KBM-7 (cell line): Measurements from ENCODE around the gene MAML3.

Experiments used
- DNase-seq: peaks from one replicate; pipeline ENCODE4 v3.0.0-alpha.2; 2015
- in situ Hi-C: fragments of 300-500 bp; cut with MboI; formaldehyde crosslinking; loops from 2 replicates; pipeline ENCODE4 v1.14.3; 2020; ENCODE audit warnings: low sequenced_read_pairs, low pct_unique_long_range_greater_than_20kb, mixed read lengths

Gene MAML3

DNA sequence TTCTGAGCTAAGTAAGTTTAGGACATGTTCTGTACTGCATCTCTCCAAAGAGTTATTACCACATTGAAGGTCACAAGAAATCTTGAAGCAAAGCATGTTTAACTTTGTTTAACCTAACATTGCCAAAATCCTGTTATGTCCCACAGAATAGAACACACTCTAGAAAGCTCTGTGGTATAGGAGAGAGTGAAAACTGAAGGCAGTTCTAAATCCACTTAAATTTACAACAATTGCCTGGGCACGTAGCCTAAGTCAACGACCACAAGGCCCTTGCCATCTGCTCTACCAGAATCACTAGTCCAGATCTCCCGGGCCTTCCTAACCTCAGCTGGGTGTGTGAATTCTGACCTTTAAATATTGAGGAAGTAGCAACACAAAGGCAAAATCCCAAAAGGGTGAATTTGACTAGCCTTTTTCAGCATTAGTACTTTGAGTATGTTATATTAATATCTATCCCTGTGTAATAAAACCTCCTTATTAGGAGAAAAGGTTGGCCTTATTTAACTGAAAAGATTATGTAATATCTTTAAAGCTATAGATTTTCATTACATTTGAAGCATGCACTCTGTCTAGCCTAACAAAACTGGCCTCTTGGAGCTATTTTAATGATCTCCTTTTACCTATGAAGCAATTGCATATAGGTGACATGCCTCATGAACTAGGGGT, 4.5 kb upstream of the MAML3 start:
- in situ Hi-C loops, result no loop called here
- DNase-seq, result peak; percentile 74

DNA sequence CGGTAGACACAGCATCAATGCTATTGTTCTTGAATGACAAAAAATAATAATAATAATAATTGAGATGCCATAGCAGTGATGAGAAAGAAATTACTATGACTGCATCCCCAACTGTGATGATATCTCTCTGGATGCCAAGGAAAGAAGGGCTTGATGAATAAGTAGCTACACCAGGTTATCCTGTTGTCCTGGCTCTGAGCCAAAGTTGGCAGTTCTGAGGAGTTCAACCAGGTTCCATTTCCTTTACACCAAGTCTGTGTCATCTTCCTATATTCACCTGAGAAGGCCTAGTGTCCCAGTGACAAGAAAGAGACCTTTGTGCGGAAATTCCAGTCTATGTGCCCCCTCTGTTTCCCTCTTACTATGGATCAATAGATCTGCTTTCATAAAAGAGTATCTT, 3.4 kb upstream of the MAML3 start:
- in situ Hi-C loops, result no loop called here
- no peak for DNase-seq

DNA sequence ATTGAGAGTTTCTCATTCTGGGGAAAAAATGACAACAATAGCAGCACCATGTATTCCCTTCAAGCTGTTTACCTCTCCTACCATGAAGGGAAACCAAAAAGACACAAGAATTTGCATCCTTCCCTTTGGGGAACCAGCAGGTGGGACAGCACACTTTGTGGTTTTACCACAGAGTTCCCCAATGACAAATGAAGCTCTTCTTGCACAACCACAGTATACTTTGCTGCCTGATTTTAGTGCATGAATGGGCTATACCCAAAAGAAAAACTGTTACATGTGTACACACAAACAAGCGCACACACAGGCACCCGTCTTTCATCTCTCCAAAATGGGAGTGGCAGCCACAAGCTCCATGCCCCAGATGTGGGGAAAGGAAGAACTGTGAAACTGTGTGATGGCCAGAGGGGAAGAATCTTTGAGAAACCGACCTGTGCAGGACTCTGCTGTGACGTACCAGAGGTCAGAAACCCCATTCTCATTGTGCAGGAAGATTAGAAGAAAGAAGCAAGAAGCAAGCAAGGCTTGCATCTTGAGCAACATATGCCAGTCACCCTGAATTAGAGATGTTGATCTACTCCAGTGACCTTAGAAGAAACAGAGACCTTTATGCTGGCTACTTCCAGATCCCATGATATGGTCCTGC, 2.7 kb upstream of the MAML3 start:
- in situ Hi-C loops, result no loop called here
- peak; percentile 69 for DNase-seq

DNA sequence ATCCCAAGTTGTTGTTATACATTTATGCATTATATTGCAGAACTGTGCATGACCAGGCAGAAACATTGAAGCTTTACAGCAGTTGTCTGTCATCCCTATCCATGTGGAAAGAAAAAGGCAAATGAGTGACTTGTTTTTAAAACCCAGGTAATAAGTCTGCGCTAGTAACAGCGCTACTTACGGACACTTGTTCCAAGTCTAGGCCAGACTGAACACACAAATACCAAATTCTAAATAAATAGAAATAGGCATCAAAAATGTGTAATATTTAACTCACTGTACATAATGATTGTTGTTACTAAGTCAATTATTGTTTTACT, 548 bp upstream of the MAML3 start:
- in situ Hi-C loops, result no loop called here

DNA sequence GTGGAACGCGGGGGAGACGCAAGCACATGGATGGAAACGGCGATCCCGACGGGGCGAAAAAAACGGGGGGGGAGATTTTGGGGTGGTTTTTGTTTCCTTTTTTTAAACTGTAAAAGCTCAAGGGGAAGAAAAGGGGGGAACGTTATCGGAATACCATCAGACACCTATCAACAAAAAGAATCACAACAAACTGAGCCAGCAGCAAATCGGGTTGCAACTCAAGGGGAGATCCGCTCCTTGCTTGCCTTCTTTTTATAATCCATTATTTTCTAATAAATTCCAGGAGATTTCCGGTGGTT, 616 bp downstream of the MAML3 start:
- DNase-seq, result no peak
- in situ Hi-C loops, result no loop called here

More for the DNA sequence above, 548 bp upstream of the MAML3 start:
- no peak for DNase-seq

DNA sequence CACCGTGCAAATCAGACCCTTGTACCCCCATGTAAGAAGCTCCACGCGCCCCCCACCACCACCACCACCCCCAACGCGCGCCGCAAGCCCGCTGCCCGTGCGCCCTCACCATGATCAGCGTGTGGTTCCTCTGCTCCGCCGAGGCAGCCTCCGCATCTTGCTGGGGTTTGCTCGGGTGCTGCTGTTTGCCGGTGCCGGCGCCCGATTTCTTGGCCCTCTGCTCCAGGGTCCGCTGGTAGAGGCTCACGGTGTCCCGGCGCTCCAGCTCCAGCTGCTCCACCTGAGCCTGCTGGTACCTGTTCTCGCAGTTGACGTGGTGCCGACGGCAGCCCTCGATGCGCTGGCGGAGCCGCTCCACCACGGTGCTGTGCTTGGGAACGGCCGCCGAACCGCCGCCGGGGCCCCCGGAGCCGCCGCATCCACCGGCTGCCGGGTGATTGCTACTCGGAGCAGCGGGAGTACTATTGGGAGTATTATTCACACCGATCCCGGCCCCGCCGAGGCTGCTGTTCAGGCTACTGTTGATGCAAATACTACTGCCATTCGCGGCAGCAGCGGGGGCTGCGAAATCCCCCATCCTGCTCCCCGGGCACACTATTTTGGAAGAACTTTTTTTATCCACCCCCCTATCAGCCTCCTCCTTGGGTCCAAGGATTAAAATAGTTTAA, 1.1 kb downstream of the MAML3 start:
- DNase-seq, result peak; percentile 54
- in situ Hi-C loops, result no loop called here

DNA sequence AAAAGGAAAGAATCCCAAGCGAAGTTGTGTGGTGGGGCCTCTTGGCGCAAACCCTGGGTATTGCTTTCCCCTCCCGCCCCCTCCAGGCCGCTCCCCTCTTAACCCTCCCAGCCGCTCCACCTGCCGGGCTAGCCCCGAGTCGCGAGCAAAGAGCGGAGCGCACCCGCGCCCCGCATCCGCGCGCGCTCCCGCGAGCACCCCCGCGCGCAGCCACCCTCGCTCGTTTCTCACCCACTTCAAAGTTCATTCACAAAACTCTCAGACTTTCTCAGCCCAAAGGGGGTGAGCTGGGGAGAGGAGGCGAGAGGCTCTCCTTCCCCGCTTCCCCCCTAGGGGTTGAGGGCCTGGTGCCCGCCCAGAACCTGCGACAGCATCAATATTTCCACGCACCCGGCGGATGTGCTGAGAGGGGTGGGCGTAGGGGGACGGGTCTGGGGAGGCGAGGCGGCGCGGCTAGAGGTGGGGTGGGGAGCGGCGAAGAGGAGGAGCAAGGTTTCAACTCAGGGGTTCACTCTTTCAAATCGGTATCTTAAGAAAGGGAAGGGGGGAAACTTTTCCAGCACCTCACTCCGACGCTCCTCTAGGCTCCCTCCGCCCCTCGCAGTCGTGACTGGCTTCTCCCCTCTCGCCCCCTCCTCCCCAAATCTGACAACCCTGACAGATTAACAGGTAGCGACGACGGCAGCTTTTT, 1.8 kb downstream of the MAML3 start:
- in situ Hi-C loops, result no loop called here
- no peak for DNase-seq

DNA sequence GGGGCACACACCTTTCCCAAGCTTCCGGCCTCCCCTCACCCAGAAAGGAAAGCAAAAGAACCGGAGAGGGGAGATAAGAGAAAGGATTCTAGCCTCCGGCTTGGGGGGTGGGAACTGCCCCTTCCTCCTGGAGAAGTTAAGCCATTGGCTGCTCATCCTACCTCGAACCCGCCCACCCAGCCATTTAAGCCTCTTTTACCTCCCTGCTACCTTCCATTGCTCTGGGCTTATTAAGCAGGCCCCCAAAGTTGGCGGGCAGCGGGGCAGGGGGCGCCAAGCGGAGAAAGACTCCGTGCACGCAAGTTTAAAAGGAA, 2.3 kb downstream of the MAML3 start:
- DNase-seq, result peak; percentile 96
- in situ Hi-C loops, result no loop called here

DNA sequence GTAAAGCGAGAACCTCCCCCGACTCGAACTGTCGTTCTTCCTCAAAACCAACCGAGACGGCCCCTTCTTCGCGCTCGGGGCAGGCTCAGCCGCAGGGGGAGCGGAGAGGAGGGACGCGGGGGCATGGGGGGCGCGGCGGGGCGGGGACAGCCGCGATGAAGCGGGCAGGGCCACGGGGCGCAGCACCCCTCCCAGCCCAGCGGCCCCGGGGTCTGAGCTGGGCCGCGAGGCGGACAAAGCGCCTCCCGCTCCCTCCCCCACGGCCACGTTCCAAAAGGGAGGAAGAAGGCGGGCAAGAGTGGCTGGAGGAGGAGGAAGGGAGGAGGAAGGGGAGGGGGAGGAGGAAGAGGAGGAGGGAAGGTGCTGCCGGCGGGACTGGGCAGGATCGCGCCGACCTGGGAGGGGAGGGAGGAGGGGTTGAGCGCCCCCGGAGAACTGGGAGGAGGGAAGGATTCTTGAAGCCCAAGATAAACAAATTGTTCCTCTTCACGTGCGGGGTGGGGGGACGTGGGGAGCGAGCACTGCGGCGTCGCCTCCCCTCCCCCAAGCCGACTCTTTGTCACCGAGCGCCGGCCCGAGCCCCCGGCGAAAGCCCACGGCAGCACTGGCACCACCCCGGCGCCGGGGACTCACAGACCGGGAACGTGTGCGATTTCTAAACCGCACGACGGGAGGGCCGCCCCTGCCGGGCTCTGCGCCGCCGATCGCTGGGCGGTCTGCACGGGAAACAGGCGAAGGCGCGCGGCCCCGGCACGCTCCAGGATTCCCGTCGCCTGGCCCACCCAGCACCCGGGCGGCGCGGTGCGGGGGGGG, 2.9 kb downstream of the MAML3 start:
- in situ Hi-C loops, result no loop called here
- peak; percentile 94 for DNase-seq

DNA sequence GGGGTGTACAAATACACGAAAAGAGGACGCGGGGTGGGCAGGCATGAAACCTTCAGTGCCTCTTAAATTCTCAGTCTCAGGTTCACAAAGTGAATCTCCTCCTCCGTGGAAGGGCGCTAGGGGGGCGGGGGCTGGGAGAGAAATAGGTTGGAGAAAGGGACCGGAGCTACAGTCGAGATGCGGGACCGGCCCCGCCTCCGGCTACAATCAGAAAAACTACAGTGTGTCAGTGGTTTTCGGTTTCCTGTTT, 3.4 kb downstream of the MAML3 start:
- peak; percentile 97 for DNase-seq
- in situ Hi-C loops, result no loop called here

DNA sequence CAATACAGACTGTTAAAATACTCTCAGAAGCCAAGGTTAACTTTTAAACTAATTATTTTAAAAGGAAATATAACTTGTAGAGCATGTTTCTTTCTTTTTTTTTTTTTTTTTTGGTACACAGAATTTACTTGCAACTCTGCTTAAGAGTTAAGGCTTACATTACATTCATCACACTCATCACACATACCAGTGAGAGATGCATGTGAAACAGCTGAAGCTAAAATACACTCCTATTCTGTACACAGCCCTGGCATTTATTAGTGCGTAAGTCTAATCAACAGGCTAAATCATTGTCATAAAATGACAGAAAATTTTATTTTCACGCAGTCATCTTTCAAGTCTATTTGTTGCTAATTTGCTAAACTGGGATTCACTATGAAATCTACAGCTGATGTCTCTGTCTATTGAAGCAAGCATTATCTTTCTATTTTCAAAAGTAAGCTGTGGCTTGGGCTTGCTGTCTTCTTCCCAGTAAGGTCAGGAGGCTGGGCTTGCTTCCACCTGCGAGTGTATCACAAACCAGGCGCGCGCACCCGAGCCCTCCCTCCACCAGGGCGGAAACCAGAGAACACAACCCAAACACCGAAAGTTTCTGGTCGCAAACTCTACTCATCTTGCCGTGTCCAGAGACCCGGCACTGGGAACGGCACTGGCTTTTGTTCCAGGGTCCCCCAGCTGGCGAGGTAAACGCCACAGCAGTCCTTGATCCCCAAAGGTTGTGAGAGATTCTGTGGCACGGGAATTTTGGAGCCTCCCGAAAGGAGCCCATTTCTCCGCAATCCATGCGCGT, 3.9 kb downstream of the MAML3 start:
- DNase-seq, result peak; percentile 76
- in situ Hi-C loops, result no loop called here

DNA sequence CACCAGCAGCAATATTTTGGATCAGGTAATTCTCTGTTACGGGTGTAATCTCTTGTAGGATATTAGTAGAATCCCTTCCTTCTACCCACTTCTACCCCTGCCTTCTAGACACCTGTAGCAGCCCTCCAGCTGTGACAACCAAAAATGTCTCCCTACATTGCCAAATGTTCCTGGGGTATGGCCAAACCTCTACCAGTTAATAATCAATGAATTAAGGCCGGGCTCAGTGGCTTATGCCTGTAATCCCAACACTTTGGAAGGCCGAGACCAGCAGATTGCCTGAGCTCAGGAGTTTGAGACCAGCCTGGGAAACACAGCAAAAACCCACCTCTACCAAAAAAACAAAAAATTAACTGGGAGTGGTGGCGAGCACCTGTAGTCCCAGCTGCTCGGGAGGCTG, 9.9 kb downstream of the MAML3 start:
- no peak for DNase-seq
- in situ Hi-C loops, result no loop called here

DNA sequence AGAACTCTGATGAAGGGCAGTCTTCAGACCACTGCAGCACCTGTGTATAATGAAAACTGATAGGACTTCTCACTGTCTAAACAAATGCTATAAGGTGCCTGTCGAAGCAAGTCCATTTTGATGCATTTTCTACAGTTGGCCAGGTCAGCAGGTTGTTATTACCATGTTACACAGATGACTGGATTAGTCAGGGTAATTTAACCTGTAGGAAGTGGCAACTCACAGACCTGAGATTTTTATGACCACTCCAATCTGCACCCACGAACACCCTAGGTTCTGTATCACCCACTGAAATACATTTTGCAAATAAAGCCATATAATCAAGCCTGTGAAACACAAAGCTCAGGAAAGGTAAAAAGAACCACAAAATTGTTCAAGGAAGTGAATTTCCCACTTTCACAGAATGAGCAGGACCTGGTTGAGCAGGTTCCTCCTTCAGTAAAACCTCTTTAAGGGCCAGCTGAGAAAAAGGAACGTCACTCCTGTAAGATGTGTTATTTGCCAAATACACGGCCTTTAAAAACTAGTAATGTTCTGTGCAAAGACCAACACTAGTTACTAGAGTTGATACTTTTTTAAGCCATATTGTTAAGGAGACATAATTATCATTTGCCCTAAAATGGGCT, 12.7 kb downstream of the MAML3 start:
- in situ Hi-C loops, result no loop called here
- DNase-seq, result no peak

DNA sequence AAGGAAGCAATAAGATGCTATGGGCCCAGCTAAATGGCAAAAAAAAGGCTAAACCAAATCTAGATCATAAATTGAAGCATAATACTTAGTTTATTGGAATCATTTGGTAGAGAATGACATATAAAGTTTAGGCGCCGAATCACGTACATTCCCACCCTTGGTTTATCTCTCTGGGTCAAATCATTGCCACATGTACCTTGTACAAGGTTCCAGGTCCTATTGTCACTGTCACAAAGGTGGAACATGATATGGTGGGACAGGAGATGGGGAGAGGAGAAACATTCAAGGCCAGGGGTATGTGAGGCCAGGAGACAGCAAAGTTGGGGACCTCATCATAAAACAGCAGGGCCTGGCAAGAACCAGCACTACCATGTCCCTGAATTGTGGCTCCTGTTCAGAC, 13.4 kb downstream of the MAML3 start:
- DNase-seq, result no peak
- in situ Hi-C loops, result no loop called here

DNA sequence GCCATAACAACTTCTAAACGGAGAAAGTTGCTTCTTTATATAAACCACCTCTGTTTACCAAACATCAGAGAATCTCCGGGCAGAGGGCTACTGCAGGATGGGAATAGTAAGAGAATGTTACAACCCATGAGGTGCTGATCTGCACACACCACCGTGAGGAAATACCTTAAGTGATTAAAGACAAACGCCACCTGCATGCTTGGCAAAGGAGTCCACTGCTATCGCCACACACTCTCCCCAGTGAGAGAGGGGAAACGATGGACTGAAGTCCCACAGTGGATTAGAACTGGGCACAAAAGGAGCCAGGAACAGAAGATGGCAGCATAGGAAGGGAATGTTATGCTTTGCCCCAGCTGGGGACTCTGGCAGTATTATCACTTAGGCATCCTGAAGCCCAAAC, 15.6 kb downstream of the MAML3 start:
- in situ Hi-C loops, result no loop called here
- no peak for DNase-seq

DNA sequence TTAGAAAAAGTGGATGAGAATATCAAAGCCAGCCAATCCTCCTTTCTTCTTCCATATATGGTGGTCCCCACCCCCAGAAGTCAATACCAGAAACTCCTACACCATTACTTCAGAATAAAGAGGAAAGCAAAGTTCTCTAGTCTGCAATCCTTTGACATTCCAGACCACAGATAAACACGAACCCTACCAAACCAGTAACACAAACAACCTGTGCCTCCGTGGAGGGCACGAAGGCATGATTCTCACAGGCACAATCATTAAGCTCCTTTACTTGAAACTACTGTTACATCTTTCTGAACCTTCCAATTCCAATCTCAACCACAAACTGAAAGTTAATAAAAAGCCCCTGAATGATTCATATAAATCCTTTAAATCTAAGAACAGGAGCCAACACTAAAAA, 16.3 kb downstream of the MAML3 start:
- DNase-seq, result no peak
- in situ Hi-C loops, result no loop called here

DNA sequence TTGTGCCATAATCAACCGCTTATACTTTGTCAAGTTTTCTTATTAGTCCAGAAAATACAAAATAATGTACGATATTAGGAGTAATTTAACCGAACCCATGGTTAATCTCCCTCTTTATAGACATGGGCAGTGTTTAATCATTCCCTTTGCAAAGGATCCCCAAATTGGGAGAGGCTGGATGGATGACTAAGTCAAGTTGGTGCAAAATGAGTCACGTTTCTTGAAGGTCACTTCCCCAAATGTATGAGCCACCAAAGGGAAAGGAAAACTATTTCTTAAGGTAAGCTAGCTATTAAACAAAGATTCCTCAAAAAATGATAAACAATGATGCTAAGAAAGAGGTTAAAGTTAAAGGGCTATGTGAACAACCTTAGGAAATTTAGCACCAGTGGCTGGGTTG, 17.5 kb downstream of the MAML3 start:
- DNase-seq, result no peak
- in situ Hi-C loops, result no loop called here

DNA sequence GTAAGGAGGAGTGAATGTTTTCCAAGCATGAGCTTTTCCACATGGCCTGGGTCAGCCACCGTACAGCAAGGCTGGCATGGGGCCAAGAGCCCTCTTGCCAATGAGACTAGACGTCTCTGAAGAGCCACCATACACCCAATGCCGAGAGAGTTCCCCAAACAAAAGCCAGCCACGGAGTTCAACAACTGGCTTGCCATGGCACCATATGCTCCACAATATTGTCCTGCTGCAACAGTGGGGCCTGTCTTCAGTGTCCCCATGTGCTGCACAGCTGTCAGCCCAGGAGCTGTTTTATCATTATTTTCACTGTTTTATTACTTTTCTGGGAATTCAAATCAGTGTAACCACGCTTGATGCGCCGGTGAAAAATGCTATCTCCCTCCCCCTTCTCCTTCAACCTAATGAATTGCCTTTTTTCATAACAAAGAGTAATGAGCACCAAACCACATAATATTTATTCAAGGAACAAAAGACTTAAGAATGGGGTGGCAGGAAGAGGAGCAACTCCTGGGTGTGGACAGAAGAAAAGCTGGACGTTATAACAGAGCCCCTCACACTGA, 18.4 kb downstream of the MAML3 start:
- in situ Hi-C loops, result no loop called here
- no peak for DNase-seq
